GM21825 (cell line): Measurements from ENCODE around the gene DAAM2.

Source experiments
- ATAC-seq: cut with Tn5 transposase; IDR thresholded peaks from one replicate; pipeline ENCODE4 v1.9.1; 2021; ENCODE audit warnings: mild to moderate bottlenecking, moderate library complexity; ENCODE audit not compliant: unreplicated experiment

The DAAM2 gene

GRCh38 chr6:39881851-39882530 lies 89.8 kb downstream of the DAAM2 start:
- no peak for ATAC-seq

DNA sequence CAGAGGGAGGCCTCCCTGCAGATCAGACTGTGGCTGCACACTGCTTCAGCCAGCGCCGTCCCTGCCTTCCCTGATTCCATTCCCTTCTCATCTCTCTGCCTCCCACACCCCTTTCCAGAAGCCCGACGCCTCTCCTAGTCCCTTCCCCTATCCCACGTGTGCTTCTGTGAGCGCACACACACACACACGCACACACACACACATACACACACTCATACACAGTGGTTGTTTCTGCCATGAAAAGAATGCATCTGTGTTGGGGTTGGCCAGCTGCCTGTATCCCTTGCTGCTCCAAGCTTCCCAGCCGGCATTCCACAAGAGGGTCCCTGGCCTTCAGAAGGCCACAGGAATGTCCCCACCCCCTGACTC lies 90.3 kb downstream of the DAAM2 start:
- no peak for ATAC-seq

- no peak for ATAC-seq
Observed at GRCh38 chr6:39884696-39885095, 92.5 kb downstream of the DAAM2 start.

- ATAC-seq, result no peak
Observed at GRCh38 chr6:39885691-39886090, 93.5 kb downstream of the DAAM2 start.

DNA sequence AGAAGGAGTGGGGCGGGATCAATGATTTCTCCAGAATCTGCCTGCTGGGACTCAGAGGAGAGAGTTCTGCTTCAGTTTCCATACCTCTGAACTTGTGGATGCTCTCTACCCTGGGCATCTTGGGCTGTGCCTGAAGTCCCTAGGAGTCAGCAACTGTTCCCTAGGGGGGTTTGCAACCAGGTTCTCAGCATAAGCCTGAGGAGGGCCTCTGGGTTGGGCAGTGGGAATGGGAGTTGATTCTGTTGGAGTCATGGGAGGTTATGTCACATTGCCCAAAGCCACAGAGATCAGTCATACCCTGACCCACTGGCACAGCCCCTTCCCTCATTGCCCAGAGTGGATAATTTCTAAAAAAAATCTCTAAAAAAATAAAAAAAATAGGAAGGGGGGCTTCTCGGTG lies 94.7 kb downstream of the DAAM2 start:
- ATAC-seq, result no peak

DNA sequence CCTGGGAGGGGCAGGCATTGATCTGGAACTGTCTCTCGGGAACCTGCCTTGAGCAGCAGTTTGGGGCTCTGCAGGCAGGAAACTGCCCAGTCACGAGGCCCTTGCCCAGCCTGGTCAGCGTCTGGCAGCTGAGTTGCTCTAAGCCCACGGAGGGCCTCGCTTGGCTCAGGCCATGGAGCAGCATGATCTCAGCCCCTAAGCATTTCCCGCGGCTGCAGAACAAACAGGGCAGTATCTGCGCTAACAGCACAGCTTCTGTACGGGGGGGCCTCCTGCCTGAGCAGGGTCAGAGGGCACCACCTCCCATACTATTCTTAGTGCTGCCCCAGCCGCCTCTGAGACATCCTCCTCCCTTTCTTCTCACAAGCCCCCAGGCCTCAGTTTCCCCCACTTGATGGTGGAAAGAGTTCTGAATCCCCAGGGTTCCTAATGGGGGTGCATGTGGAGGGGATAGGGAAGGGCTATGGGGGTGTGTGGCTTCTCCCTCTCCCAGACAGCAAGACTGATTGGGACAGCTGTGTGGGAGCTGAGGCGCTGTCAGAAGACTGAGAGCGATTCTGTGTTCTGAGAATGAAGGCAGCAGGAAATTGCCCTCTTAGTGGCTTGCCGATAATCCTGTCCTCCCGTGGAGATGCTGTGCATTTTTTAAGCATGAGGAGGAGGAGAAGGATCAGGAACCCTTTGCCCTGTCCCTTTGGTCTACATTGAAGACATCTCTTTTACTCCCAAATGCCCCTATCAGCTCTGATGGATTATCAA lies 95.7 kb downstream of the DAAM2 start:
- ATAC-seq, result no peak

GRCh38 chr6:39889229-39889628 lies 97.1 kb downstream of the DAAM2 start:
- ATAC-seq, result no peak

DNA sequence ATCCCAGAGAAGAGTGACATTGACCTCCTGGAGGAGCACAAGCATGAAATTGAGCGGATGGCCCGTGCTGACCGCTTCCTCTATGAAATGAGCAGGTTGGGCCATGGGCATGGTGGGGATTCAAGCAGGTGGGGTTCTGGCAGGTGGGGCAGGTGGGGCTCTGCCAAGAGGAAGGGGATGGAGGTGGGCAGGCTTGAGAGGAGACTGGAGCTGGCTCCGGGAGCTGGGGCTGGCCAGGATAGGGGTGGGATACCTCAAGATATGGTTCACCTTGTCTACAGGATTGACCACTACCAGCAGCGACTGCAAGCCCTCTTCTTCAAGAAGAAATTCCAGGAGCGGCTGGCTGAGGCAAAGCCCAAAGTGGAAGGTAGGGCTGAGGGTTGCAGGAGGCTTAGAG lies 99.2 kb downstream of the DAAM2 start:
- no peak for ATAC-seq

- ATAC-seq, result no peak
Observed at GRCh38 chr6:39891976-39892375, 99.8 kb downstream of the DAAM2 start.

DNA sequence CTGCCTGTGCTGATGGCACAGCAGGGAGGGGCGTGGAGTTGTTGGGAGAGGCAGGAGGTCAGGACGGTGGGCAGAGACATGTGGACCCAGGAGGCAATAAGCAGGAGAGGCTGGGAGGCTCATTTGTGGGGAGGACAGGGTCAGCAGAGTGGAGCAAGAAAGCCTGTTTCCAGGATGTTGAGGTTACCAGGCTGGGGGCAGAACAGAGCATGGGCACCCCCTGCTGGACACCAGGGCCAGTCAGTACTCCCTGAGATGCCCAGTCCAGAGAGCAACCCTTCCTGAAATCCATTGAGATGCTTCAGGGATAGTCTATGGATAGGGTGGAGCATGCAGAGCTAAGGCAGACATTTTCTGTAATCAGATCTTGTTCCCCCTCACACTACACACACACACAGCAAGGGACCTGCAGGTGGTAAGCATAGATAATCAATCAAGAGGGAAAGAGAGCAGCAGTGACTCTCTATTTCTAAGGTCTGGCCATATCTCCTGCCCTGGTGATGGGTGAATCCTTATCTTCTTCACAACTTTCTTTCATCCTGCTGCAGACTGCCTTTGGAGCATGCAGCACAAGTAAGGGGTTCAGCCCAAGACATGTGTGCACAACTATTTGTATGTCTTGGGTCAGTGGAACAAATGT lies 100.4 kb downstream of the DAAM2 start:
- no peak for ATAC-seq

- no peak for ATAC-seq
Observed at GRCh38 chr6:39893286-39893685, 101.1 kb downstream of the DAAM2 start.

DNA sequence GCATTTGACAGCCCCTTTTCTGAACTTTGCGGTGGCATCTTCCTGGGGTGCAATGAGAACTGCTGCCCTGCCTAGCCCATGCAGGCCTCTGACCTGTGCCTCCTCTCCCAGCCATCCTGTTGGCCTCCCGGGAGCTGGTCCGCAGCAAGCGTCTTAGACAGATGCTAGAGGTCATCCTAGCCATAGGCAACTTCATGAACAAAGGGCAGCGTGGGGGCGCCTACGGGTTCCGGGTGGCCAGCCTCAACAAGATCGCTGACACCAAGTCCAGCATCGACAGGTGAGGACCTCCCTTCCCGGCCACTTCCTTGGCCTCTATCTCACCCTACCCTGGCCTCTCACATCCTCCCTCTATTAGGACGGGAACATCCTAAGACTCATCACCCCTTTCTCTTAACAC lies 104.5 kb downstream of the DAAM2 start:
- ATAC-seq, result no peak

GRCh38 chr6:39897698-39898097 lies 105.5 kb downstream of the DAAM2 start:
- ATAC-seq, result no peak

DNA sequence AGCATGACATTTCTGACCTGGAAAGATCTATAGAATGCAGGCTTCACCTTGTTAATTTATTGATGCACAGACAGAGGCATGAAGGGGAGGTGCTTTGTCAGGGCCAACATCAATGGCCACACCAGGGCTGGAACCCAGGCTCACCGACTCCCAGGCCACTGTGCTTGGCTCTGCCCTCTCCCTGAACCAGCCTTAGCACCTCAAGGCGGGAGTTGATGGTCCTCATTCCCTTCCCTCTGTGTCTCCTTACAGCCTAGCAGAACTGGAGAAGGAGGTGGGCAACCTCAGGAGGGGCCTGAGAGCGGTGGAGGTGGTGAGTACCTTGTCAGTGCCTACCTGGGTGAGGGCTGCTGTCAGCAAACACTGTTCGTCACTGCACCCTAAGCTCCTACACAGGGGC lies 106.4 kb downstream of the DAAM2 start:
- ATAC-seq, result no peak

- no peak for ATAC-seq
Observed at GRCh38 chr6:39899554-39900295, 107.5 kb downstream of the DAAM2 start.

GRCh38 chr6:39901116-39901655 lies 109.0 kb downstream of the DAAM2 start:
- ATAC-seq, result no peak

- ATAC-seq, result no peak
Observed at GRCh38 chr6:39901670-39902069, 109.5 kb downstream of the DAAM2 start.

GRCh38 chr6:39902136-39902535 lies 110.0 kb downstream of the DAAM2 start:
- no peak for ATAC-seq

GRCh38 chr6:39902786-39903465 lies 110.8 kb downstream of the DAAM2 start:
- ATAC-seq, result no peak

GRCh38 chr6:39903656-39904055 lies 111.5 kb downstream of the DAAM2 start:
- no peak for ATAC-seq
